NCI-H2196 treated with DMSO at 0.1 percent for 48 hours (cell line): ENCODE measurements around the gene DDO.

Experiments
- DNase-seq: peaks from one replicate; lab custom pipeline; 2025; ENCODE audit not compliant: unreplicated experiment; lab: John Stamatoyannopoulos, UW

The DDO gene

DNA sequence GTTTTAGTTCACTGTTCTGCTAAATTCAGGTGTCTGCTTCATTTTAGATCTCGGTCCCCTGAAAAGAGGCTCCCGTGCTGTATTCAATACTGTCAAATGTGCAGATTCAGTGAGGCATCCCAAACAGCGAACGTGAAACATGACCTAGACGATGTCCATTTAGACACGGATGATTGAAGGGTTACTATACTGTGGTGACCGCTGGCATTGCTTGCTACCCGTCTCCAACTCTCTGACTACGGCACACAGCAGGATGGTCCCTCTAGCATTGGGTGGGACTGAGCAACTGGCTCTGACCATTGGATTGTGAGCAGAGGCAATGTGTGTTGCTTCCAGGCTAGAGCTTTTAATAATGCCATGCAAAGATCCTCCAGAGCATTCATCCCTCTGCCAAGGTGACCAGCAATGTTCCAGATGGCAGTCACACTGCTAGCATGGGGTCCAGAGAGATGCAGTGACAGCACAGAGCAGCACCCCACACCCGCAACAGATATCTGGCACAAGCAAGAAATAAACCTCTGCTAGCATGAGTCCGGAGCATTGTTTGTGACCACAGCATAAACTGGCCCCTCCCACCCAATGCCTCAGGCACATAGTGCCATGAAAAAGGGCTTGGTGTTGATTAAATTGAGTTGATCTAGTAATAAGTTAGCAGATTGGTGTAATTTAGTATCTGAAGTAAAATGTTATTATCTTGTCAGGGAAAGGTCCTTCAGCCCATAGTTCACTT is 66.2 kb downstream of the DDO start:
- DNase-seq = no peak

DNA sequence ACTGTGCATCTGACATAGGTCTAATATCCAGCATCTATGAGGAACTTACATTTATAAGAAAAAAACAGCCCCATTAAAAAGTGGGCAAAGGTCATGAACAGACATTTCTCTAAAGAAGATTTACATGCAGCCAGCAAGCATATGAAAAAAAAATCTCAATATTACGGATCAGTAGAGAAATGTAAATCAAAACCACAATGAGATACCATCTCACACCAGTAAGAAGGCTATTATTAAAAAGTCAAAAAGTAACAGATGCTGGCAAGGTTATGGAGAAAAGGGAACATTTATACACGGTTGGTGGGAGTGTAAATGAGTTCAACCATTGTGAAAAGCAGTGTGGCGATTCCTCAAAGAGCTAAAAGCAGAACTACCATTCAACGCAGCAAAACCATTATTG is 70.3 kb downstream of the DDO start:
- no peak for DNase-seq

DNA sequence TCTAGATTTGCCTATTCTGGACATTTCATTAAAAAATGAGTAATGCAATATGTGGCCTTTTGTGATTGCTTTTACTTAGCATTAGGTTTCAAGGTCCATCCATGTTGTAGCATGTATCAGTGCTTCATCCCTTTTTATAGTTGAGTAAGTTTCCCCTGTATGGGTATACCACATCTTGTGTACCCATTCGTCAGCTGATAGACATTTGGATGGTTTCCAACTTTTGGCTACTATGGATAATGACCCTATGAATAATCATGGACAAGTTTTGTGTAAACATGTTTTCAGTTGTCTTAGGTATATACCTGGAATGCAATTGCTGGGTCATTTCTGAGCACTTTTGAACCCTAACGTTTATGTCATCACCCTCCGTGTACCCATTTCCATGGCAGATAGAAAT is 72.6 kb downstream of the DDO start:
- no peak for DNase-seq
